CD4-positive, alpha-beta T cell treated with Interleukin-15 for 4 hours (primary cell): ENCODE measurements around the gene BTBD7.

Experiments used
- DNase-seq: peaks from one replicate; pipeline ENCODE4 v3.0.0-alpha.2; 2020; ENCODE audit warnings: low spot score

BTBD7 gene

DNA sequence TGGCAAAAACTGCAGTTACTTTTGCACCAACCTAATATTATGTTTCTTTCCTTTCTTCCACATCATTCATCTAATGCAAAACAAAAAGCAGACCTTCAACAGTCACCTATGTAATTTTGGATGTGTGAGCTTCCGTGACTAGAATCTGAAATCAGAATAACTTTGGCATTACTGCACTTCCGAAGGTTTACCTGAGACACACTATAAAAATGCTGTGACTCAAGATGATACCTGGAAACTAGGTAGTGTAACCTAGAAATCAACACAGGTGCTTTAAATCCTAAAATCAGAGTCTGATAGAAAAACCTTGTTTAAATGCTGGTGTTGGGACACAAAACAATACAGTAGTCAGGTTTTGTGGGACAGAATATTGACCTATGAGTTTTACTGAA is 2.2 kb downstream of the BTBD7 start:
- DNase-seq = no peak

GRCh38 chr14:93329965-93330608 is 2.7 kb downstream of the BTBD7 start:
- no peak for DNase-seq

DNA sequence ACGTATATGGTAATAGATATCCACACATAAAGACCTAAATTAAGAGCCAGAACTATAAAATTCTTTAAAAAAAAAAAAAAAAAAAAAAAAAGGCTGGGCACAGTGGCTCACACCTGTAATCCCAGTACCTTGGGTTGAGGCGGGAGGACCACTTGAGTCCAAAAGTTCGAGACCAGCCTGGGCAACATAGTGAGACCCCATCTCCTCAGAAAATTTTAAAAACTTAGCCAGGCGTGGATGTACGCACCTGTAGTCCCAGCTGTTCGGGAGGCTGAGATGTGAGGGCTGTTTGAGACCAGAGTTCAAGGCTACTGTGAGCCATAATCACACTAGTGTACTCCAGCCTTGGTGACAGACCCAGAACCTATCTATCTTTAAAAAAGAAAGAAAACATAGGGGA is 4.3 kb downstream of the BTBD7 start:
- DNase-seq = no peak

DNA sequence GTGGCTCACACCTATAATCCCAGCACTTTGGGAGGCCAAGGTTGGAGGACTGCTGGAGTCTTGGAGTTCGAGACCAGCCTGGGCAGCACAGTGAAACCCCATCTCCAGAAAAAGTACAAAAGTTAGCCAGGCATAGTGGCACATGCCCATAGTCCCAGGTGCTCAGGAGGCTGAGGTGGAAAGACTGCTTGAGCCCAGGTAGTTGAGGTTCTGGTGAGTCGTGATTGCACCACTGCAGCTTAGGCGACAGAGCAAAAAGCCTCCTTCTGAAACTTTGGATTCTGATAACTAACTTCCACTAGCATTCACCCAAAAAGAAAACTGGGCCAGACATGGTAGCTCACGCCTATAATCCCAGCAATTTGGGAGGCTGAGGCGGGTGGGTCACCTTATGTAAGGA is 6.6 kb downstream of the BTBD7 start:
- DNase-seq = no peak

- no peak for DNase-seq
These were observed 9.1 kb downstream of the BTBD7 start for GRCh38 chr14:93323600-93324174.

DNA sequence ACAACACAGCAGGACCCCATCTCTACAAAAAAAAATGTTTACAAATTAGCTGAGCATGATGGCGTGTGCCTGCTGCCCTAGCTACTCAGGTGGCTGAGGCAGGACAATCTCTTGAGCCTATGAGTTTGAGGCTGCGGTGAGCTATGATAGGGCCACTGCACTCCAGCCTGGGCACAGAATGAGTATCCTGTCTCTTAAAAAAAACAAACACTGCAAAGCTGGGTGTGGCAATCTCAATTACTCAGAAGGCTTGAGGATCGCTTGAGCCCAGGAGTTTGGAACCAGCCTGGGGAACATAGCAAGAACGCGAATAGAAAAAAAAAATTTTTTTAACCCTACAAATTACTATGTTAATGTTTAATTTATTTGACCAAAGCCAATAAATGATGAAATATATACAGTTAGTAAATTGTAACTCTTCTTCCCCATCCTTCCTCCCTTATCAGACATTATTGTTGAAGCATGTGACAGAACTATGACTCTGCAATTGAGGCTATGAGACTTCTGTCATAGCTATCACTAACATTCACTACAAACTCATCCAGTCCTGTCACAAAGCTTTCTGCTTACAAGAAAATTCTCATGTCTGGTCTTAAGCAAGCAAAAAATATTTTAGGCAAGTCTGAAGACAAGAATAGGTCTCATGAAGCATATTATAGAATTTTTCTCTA is 9.8 kb downstream of the BTBD7 start:
- DNase-seq = no peak

DNA sequence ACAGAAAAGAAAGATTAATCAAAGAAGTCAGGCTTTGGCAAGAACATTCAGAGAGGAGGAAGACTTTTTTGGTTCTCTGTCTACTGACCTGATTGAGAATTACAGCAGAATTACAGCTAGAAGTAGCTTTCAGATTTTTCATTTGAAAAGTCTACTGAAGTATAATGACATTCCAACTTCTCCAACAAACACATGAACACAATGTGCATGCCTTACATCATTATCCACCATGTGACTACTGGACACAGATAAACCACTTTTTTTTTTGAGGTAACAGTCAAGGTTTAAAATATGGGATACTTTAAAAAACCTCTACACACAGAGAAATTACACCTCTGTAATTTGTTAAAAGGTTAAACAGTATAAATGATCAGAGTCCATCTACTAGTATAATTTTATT is 12.3 kb downstream of the BTBD7 start:
- no peak for DNase-seq

DNA sequence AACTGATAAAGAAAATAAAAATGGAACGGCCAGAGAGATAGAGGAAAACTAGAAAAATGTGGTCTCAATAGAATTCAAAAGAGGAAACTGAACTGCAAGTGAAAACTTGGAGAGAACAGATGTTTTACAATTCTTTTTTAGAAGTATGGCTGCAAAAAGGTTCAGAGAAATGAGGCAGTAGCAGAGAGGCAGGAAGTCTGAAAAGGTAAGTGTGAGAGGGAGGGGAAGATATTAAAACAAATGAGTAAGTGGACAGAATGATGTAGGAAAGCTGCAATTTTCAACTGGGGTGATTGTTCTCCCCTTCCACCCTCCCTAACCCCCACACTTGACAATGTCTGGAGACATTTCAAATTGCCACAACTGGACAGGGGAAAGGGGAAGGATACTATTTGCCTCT is 12.9 kb downstream of the BTBD7 start:
- DNase-seq = no peak

DNA sequence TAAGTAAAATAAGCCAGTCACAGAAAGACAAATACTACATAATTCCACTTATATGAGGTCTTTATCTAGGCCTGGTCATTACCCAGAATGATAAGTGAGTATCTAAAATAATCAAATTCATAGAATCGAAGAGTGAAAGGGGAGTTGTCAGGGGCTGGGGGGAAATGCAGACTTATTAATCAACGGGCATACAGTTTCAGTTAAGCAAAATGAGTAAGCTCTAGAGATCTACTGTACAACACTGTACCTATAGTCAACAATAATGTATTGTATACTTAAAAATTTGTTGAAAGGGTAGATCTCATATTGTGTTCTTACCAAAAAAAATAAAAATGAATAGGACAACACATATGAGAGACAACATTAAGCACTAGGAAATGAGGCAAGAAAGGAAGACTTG is 13.3 kb downstream of the BTBD7 start:
- DNase-seq = no peak

DNA sequence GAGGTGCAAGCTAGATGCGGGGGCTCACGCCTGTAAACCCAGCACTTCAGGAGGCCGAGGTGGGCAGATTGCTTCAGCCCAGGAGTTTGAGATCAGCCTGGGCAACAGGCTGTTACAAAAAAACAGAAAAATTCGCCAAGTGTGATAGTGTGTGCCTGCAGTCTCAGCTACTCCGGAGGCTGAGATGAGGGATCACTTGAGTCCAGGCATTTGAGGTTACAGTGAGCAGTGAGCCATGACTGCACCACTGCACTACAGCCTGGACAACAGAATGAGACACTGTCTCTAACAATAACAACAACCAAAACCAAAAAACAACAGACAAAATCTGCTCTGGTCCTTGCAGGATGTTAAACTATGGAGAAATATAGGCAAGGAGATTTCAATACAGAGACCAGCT is 13.9 kb downstream of the BTBD7 start:
- no peak for DNase-seq

DNA sequence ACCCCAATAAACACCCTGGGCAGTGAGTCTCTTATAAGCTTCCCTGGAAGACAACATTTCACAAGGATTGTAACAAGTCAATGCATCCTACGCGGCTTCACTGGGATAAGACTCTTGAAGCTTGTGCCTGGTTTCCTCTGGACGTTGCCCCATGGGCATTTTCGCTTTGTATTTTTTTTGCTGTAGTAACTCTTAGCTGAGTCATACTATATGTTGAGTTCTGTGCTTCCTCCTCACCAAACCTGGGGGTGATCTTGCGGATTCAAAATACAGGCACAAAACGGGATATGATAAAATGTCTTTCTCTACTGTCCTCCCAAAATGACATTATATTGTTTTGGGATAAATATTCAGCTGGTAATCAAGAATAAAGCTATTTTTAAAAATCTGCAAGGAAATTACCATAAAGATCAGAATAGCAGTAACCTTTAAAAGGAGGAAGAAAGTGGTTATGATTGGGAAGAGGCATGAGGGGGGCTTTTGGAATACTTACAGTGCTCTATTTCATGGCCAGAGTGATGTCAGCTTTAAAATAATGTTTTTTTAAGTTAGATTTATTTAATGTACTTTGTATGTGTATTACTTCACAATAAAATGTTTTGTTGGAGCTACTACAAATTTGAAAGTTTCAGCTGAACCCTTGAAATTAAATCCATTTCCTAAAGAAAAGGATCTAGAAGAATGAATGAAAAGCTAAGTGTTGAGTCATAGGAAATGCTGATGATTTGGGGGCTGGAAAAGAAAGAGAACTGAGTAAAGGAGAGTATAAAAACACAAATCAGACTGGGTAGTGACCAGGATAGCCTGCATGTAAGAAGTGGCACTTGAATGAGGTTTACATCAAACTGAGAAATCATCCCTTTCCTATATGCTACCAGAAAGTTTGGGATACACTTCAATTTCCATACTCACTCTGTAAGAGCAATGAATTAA is 14.7 kb downstream of the BTBD7 start:
- no peak for DNase-seq

DNA sequence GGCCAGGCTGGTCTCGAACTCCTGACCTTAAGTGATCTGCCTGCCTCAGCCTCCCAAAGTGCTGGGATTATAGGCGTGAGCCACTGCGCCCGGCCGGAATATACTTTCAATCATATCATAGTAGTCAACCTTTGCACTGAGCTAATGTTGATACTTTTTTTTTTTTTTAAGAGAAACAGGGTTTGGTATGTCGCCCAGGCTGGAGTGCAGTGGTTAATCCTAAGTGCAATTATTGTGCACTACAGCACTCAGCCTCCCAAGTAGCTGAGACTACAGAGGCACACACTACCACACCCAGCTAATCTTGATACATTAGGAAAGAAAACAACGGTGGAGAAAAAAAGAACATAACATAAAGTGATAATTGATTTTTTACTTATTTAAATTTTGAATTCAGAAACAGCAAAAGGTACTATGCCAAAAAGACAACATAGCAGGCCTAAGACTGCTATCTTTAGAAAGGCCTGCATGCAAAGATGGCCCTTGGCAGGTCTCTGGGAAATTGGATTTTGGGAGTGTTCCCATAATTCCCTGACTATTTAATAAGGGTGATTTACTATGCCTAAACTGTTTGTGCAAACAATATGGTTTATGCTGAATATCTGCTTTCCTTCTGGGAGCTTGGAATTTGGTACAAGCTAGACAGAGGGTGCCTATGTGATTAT is 15.5 kb downstream of the BTBD7 start:
- DNase-seq = no peak

GRCh38 chr14:93316716-93317115 is 16.1 kb downstream of the BTBD7 start:
- DNase-seq = no peak

GRCh38 chr14:93315575-93315974 is 17.3 kb downstream of the BTBD7 start:
- no peak for DNase-seq

GRCh38 chr14:93311082-93311481 is 21.8 kb downstream of the BTBD7 start:
- no peak for DNase-seq

DNA sequence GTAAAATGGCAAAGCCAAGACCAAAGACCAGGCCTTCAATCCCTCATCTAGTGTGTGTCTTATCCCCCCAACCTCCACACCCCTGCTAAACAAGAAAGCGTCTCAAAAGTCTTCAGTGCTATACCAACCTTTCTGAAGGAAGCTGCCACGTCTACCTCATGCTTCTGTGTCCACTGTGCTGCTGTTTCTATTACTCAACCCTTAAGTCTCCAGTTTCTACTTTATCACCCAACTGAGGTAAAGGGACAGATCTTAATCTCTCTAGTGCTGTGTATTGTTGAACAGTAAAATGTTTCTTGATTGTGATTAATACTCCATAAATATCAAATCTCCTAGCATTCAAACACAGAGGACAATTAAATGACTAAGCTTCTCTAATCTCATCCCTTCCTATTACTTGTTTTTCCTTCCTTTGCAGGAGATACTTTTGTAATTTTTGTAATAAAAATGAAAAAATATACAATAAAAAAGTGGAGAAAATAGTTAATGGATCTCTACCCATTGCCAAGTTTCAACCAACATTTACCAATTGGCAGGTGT is 23.3 kb downstream of the BTBD7 start:
- no peak for DNase-seq

DNA sequence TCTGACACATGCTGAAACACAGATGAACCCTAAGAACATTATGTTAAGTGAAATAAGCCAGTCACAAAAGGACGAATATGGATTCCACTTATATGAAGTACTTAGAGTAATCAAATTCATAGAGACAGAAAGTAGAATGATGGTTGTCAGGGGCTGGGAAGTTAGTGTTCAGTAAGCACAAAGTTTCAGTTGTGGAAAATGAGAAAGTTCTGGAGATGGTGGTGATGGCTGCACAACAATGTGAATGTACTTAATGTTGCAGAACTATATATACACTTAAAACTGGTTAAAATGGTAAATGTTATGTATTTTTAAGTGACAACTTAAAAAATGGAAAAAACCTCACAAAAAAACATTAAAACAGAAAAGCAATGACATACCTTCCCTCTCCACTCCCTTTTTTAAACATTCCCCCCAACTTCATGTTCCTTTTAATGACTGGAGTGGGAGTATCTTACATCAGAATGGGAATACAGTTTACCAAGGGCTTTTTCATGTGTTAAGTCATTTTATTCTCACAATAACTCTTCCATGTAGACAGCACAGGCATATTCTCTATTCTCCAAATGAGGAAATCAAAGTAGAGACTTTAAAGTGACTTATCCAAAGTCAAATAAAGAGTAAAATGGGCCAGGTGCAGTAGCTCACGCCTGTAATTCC is 24.0 kb downstream of the BTBD7 start:
- no peak for DNase-seq

DNA sequence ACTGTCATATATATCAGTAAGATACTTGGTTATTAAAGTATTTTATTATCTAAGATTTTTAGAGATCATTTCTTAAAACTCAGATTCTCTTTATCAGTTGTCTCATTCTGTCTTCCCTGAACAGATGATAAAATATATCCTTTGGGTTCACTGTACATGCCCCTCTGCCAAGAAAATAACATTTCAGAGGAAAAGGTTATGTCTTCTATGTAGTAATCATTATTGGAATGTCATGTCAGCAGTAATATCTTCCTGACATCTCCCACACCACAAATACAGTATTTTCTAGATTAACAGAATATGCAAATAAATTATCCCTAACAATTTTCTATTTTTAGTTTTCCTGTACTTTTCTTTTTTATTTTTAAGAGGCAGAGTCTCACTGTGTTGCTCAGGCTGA is 26.0 kb downstream of the BTBD7 start:
- DNase-seq = no peak

GRCh38 chr14:93305725-93306418 is 27.0 kb downstream of the BTBD7 start:
- DNase-seq = no peak

- DNase-seq = no peak
These were observed 28.1 kb downstream of the BTBD7 start for GRCh38 chr14:93304771-93305170.

GRCh38 chr14:93303659-93304058 is 29.2 kb downstream of the BTBD7 start:
- DNase-seq = no peak
